ENCODE measurements around the gene FIGNL2. TPM values are rescaled to one million over a fixed set of nuclear protein-coding genes. Genes with fewer than 3 reads are reported as not detected.

FIGNL2 gene
- total RNA-seq, 1 donor from 2014 or later, result 17.8 TPM

GRCh38 chr12:51846911-51847642 lies 1.4 kb downstream of the FIGNL2 start:
- peaks cover 44% of the 10 kb centered on the region for H3K4me1 Mint-ChIP-seq (ENCODE audit: unreplicated experiment)
- H3K27me3 Mint-ChIP-seq, result no peaks in the 10 kb centered on the region
- no peaks in the 10 kb centered on the region for H3K9me3 Mint-ChIP-seq
- no peaks in the 10 kb centered on the region for H3K36me3 Mint-ChIP-seq
- TF ChIP-seq, protein P1, sequence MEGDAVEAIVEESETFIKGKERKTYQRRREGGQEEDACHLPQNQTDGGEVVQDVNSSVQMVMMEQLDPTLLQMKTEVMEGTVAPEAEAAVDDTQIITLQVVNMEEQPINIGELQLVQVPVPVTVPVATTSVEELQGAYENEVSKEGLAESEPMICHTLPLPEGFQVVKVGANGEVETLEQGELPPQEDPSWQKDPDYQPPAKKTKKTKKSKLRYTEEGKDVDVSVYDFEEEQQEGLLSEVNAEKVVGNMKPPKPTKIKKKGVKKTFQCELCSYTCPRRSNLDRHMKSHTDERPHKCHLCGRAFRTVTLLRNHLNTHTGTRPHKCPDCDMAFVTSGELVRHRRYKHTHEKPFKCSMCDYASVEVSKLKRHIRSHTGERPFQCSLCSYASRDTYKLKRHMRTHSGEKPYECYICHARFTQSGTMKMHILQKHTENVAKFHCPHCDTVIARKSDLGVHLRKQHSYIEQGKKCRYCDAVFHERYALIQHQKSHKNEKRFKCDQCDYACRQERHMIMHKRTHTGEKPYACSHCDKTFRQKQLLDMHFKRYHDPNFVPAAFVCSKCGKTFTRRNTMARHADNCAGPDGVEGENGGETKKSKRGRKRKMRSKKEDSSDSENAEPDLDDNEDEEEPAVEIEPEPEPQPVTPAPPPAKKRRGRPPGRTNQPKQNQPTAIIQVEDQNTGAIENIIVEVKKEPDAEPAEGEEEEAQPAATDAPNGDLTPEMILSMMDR (conservative IDR thresholded peaks at IDR 0.05), result no peak
- DNase-seq (ENCODE audit: extremely low spot score, unreplicated experiment), result no peak
- no peak overlapping the region for H3K27ac Mint-ChIP-seq
- peak overlapping the region; percentile 91 for H3K4me3 Mint-ChIP-seq

GRCh38 chr12:51846271-51846691 lies 2.2 kb downstream of the FIGNL2 start:
- H3K4me3 Mint-ChIP-seq, result peak overlapping the region; percentile 91
- H3K27me3 Mint-ChIP-seq, result no peaks in the 10 kb centered on the region
- TF ChIP-seq, protein P1 (conservative IDR thresholded peaks at IDR 0.05), result no peak
- peaks cover 45% of the 10 kb centered on the region for H3K4me1 Mint-ChIP-seq (ENCODE audit: unreplicated experiment)
- H3K27ac Mint-ChIP-seq, result peak overlapping the region; percentile 33
- no peaks in the 10 kb centered on the region for H3K9me3 Mint-ChIP-seq
- no peak for DNase-seq (ENCODE audit: extremely low spot score, unreplicated experiment)
- H3K36me3 Mint-ChIP-seq, result no peaks in the 10 kb centered on the region

DNA sequence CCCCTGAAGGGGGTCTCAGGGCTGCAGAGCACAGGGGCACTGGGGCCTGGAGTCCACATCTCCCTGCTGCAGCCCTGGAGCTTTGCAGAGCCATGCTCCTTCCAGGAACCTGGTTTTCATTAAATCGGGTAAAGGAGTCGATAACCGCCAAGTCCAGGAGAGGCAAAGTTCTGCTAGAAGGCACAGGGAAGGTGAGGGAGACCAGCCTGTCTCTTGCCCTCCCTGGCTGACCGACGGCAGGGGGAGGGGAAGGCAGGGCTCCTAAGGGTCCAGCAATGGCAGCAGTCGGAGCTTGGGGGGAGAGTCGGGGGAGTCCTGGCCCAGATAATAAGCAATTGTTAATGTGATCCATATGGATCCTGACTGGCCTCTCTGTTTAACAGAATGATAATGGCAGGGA lies 3.0 kb downstream of the FIGNL2 start:
- TF ChIP-seq, protein P1 (conservative IDR thresholded peaks at IDR 0.05), result no peak
- no peak for DNase-seq (ENCODE audit: extremely low spot score, unreplicated experiment)
- Mint-ChIP-seq H3K4me3 (peak overlapping the region; percentile 91), H3K27me3 (no peaks in the 10 kb centered on the region), H3K36me3 (no peaks in the 10 kb centered on the region), H3K4me1 (ENCODE audit: unreplicated experiment) (peaks cover 37% of the 10 kb centered on the region), H3K27ac (no peak overlapping the region), H3K9me3 (no peaks in the 10 kb centered on the region)

DNA sequence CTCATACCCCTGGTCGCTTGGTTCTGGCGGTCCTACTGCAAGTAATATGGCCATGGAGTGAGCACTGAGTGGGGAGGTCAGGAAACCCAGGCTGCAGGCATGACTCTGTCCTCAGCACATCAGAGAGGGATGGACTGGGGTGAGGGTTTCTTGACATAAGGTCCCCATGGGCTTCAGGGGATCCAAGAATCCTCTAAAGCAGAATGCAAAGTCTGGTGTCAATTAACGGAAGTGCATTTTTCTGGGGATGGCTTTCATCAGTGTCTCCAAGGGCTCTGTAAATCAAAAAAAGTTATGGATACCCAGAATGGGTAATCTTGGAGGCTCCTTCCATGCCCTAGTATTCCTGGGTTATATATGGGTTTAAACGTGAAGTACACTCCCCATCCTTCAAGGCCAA lies 3.7 kb downstream of the FIGNL2 start:
- Mint-ChIP-seq H3K27me3 (no peaks in the 10 kb centered on the region), H3K27ac (no peak overlapping the region), H3K4me3 (peak overlapping the region; percentile 91), H3K36me3 (no peaks in the 10 kb centered on the region), H3K9me3 (no peaks in the 10 kb centered on the region), H3K4me1 (ENCODE audit: unreplicated experiment) (peaks cover 39% of the 10 kb centered on the region)
- TF ChIP-seq, protein P1 (conservative IDR thresholded peaks at IDR 0.05), result no peak
- no peak for DNase-seq (ENCODE audit: extremely low spot score, unreplicated experiment)

DNA sequence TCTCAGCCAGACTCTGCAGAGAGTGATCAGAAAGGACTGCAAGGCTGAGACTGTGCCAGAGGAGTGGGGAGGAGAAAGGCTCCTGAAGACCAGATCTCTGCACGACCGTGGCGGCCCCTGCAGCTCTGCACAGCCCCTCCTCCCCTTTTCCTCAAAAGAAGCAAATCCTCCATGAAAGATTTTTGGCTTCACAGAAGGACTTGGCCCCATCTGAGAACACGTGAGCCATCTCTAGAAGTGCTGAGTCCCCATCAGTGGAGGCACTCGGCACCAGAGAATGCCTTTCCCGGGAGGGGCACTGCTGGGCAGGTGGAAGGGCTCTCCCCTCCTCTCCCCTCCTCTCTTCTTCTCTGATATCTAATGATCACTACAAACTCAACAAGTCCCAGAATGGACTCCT lies 6.8 kb downstream of the FIGNL2 start:
- Mint-ChIP-seq H3K27ac (peak overlapping the region; percentile 58), H3K27me3 (no peaks in the 10 kb centered on the region), H3K4me3 (peak overlapping the region; percentile 33), H3K4me1 (ENCODE audit: unreplicated experiment) (peaks cover 68% of the 10 kb centered on the region), H3K36me3 (no peaks in the 10 kb centered on the region), H3K9me3 (no peaks in the 10 kb centered on the region)
- TF ChIP-seq, protein P1 (conservative IDR thresholded peaks at IDR 0.05), result no peak
- no peak for DNase-seq (ENCODE audit: extremely low spot score, unreplicated experiment)
